Panc1 (cell line): ENCODE measurements around the gene DYRK1A. TPM values are rescaled to one million over a fixed set of nuclear protein-coding genes. Genes with fewer than 3 reads are reported as not detected.

Experiments used
- ATAC-seq: fragments of 200-7000 bp; cut with Tn5 transposase; 2 replicates; pipeline ENCODE4 v1.9.1; 2020; ENCODE audit warnings: mild to moderate bottlenecking, moderate library complexity
- BruUV-seq: library from RNA; stranded (reverse); fragments of 400-500 nt; replicated peaks from 2 replicates; lab custom pipeline; 2021; lab: Mats Ljungman, UMichigan
- CTCF ChIA-PET: fragments of 300-600 bp; sonication (Branson Sonifier 250); formaldehyde crosslinking; loops from one replicate; lab custom pipeline; 2022; ENCODE audit warnings: antibody characterized with exemption; lab: Charles Lee
- POLR2A ChIA-PET: fragments of 300-600 bp; sonication (Branson Sonifier 250); formaldehyde crosslinking; loops from one replicate; lab custom pipeline; 2022; ENCODE audit warnings: antibody characterized with exemption; lab: Charles Lee
- DNase-seq: peaks from one replicate; pipeline ENCODE4 v3.0.0-alpha.2; 2010; ENCODE audit warnings: low read depth, low spot score
- H3K27ac ChIP-seq: 2 replicates; pipeline ENCODE4 v1.5.1; 2011; ENCODE audit warnings: mild to moderate bottlenecking, low read length, inconsistent platforms
- H3K27me3 ChIP-seq: fragments of 200-500 bp; sonication (Bioruptor generic); 2 replicates; pipeline ENCODE4 v1.6.0; 2014; ENCODE audit warnings: low read length, inconsistent platforms; ENCODE audit not compliant: control insufficient read depth, insufficient read depth
- H3K36me3 ChIP-seq: fragments of 200-500 bp; sonication (Bioruptor generic); 2 replicates; pipeline ENCODE4 v1.5.1; 2014; ENCODE audit warnings: inconsistent platforms, mild to moderate bottlenecking, low read length, moderate library complexity; ENCODE audit not compliant: control insufficient read depth, insufficient read depth
- H3K4me1 ChIP-seq: 2 replicates; pipeline ENCODE4 v1.5.1; 2011; ENCODE audit warnings: inconsistent platforms, mild to moderate bottlenecking, low read length, moderate library complexity; ENCODE audit not compliant: control insufficient read depth, insufficient read depth
- H3K4me3 ChIP-seq, 2 experiments: 2 replicates each; pipeline ENCODE4 v1.5.1; 2011 to 2012; ENCODE audit warnings: low read depth in 2 of 2, low read length in 2 of 2, mild to moderate bottlenecking in 2 of 2, inconsistent platforms in 1 of 2, moderate library complexity in 1 of 2
- H3K9me3 ChIP-seq: fragments of 200-500 bp; sonication (Bioruptor generic); 2 replicates; pipeline ENCODE4 v1.5.1; 2014; ENCODE audit warnings: low read depth, mild to moderate bottlenecking, inconsistent platforms, low read length, moderate library complexity; ENCODE audit not compliant: control insufficient read depth, insufficient read depth
- CTCF ChIP-seq: fragments of 450-650 bp; IDR thresholded peaks from 2 replicates; pipeline ENCODE4 v1.5.1; 2017; ENCODE audit warnings: mild to moderate bottlenecking
- POLR2AphosphoS5 ChIP-seq: IDR thresholded peaks from 2 replicates; pipeline ENCODE4 v1.6.1; 2012; ENCODE audit warnings: mild to moderate bottlenecking, low read depth, low read length, moderate library complexity
- REST ChIP-seq, 2 experiments: IDR thresholded peaks; 2 replicates each; pipeline ENCODE4 v1.6.1; 2011 to 2012; ENCODE audit warnings: low read depth in 2 of 2, control low read depth in 1 of 2, low read length in 1 of 2, mild to moderate bottlenecking in 1 of 2, moderate library complexity in 1 of 2; ENCODE audit not compliant: insufficient read depth in 1 of 2
- SIN3A ChIP-seq: IDR thresholded peaks from 2 replicates; pipeline ENCODE4 v1.6.1; 2012; ENCODE audit warnings: low read depth, mild to moderate bottlenecking, low read length, moderate library complexity, borderline replicate concordance; ENCODE audit not compliant: insufficient read depth
- TCF7L2 ChIP-seq: IDR thresholded peaks from 2 replicates; pipeline ENCODE4 v1.6.1; 2011; ENCODE audit warnings: mild to moderate bottlenecking, low read depth, low read length, inconsistent platforms
- in situ Hi-C: cut with HindIII; loops from 2 replicates; pipeline ENCODE4 v1.10.0; 2016; ENCODE audit warnings: low sequenced_read_pairs, low pct_unique_long_range_greater_than_20kb
- intact Hi-C: fragments of 100-400 bp; cut with micrococcal nuclease; formaldehyde crosslinking; loops from one replicate; pipeline ENCODE4 v1.10.0; 2022; ENCODE audit not compliant: unreplicated experiment
- total RNA-seq: library from RNA; stranded (reverse); gene quantifications from one replicate; pipeline ENCODE4 v1.2.1, GENCODE V29; 2021; ENCODE audit not compliant: unreplicated experiment

DYRK1A gene
- total RNA-seq, 1 experiment from 2014 or later = 36.1 TPM

- H3K4me3 ChIP-seq = no peak overlapping the region
- in situ Hi-C loops (no loop called here), intact Hi-C loops (no loop called here)
- no peaks in the 10 kb centered on the region for H3K36me3 ChIP-seq
- H3K4me1 ChIP-seq = peaks cover 16% of the 10 kb centered on the region
- DNase-seq (no peak), ATAC-seq (no peak)
- ChIA-PET CTCF (no interaction called here), POLR2A (no interaction called here)
- no peak for TF ChIP-seq SIN3A
- TF ChIP-seq CTCF = no peak
- no peak for TF ChIP-seq TCF7L2
- TF ChIP-seq REST (IDR thresholded peaks at IDR 0.05; ENCODE audit: insufficient read depth in 1 of 2, low read depth in 2 of 2, low read length in 1 of 2) = no peak
- no peak for TF ChIP-seq POLR2AphosphoS5
- no peaks in the 10 kb centered on the region for H3K27me3 ChIP-seq
- no peak overlapping the region for H3K27ac ChIP-seq
- no peaks in the 10 kb centered on the region for H3K9me3 ChIP-seq
- no TSS peak for BruUV-seq
These were observed 100.5 kb downstream of the DYRK1A start for GRCh38 chr21:37467082-37467481.

- no peak for ATAC-seq
- CTCF ChIA-PET = no interaction called here
- intact Hi-C loops = no loop called here
- TF ChIP-seq TCF7L2 (no peak), SIN3A (no peak), CTCF (no peak), POLR2AphosphoS5 (no peak), REST (IDR thresholded peaks at IDR 0.05; ENCODE audit: insufficient read depth in 1 of 2, low read depth in 2 of 2, low read length in 1 of 2) (no peak)
- POLR2A ChIA-PET = no interaction called here
- DNase-seq = no peak
- Histone ChIP-seq H3K27ac (no peak overlapping the region), H3K27me3 (no peaks in the 10 kb centered on the region), H3K4me3 (no peak overlapping the region), H3K4me1 (no peaks in the 10 kb centered on the region), H3K9me3 (no peaks in the 10 kb centered on the region), H3K36me3 (no peaks in the 10 kb centered on the region; the same call in 1 of the 2 replicates)
- in situ Hi-C loops = no loop called here
- no TSS peak for BruUV-seq
These were observed 102.3 kb downstream of the DYRK1A start for GRCh38 chr21:37468909-37469308.
